Cardiac fibroblast (primary cell): Measurements from ENCODE around the gene MMP17.

Experiments
- DNase-seq, 2 donors: peaks; one replicate each; pipeline versions ENCODE4 v3.0.0 to v3.0.0-alpha.2; 2010; ENCODE audit warnings: low read depth in 2 of 2
- H3K4me3 ChIP-seq, 2 donors: replicated peaks in 1 of 2; 1 replicate in 1 of 2; 2 replicates in 1 of 2; pipeline ENCODE4 v1.5.1; 2011; ENCODE audit warnings: low read depth in 2 of 2, low read length in 2 of 2, mild to moderate bottlenecking in 2 of 2, moderate library complexity in 1 of 2
- TF ChIP-seq, protein P1 (sequence below): IDR thresholded peaks from one replicate; pipeline ENCODE4 v1.5.1; 2011; ENCODE audit warnings: low read depth, mild to moderate bottlenecking, low read length, inconsistent platforms

The MMP17 gene

GRCh38 chr12:131840643-131841416, 12.6 kb downstream of the MMP17 start:
- TF ChIP-seq, protein P1, sequence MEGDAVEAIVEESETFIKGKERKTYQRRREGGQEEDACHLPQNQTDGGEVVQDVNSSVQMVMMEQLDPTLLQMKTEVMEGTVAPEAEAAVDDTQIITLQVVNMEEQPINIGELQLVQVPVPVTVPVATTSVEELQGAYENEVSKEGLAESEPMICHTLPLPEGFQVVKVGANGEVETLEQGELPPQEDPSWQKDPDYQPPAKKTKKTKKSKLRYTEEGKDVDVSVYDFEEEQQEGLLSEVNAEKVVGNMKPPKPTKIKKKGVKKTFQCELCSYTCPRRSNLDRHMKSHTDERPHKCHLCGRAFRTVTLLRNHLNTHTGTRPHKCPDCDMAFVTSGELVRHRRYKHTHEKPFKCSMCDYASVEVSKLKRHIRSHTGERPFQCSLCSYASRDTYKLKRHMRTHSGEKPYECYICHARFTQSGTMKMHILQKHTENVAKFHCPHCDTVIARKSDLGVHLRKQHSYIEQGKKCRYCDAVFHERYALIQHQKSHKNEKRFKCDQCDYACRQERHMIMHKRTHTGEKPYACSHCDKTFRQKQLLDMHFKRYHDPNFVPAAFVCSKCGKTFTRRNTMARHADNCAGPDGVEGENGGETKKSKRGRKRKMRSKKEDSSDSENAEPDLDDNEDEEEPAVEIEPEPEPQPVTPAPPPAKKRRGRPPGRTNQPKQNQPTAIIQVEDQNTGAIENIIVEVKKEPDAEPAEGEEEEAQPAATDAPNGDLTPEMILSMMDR = no peak
- no peak overlapping the region for H3K4me3 ChIP-seq

GRCh38 chr12:131841547-131841946, 13.4 kb downstream of the MMP17 start:
- no peak overlapping the region for H3K4me3 ChIP-seq
- TF ChIP-seq, protein P1 = no peak
- DNase-seq = no peak

More at GRCh38 chr12:131840643-131841416, 12.6 kb downstream of the MMP17 start:
- no peak for DNase-seq

- H3K4me3 ChIP-seq = no peak overlapping the region
- no peak for DNase-seq
- TF ChIP-seq, protein P1 = no peak
These were observed 14.0 kb downstream of the MMP17 start for GRCh38 chr12:131842169-131842568.

GRCh38 chr12:131843527-131843926, 15.3 kb downstream of the MMP17 start:
- no peak overlapping the region for H3K4me3 ChIP-seq
- no peak for DNase-seq
- TF ChIP-seq, protein P1 = no peak

DNA sequence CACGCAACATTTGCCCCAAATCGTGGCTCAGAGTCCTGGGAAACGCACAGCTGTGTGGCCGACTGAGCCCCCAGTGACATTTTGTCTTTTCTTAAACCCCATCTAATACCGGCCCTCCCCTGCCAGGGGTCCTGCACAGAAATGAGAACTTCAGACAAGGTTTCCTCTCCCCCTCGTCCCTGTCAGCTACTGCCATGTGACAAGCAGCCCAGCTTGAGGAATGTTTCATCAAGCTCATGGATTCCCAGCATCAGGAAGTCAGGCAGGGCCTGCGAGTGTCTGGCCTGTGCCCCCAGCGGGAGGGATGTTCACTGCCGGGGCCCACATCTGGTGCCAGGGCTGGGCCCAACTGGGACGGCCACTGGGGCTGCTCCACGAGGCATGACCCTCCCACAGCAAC, 15.9 kb downstream of the MMP17 start:
- H3K4me3 ChIP-seq = no peak overlapping the region
- TF ChIP-seq, protein P1 = no peak
- no peak for DNase-seq

DNA sequence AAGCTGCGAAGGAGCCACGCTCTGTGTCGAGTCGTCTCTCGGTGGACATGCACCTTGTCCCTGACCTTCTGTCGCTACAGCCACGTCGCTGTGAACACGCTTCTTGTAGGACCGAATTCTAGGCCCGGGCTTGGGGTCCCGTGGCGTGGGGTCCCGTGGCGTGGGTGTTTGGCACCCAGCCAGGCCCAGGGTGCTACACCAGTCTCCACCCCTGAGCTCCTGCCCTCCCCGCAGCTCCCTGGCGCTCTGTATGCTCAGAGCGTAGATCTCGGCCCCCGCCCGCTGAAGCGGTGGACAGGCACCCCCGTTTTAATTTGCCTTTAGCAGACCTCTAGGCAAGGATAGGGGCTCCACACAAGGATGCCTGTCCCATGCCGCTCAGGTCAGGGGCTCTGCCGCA, 16.5 kb downstream of the MMP17 start:
- TF ChIP-seq, protein P1 = no peak
- no peak overlapping the region for H3K4me3 ChIP-seq
- DNase-seq = no peak
